ENCODE results near the gene TLCD5.

The TLCD5 gene

DNA sequence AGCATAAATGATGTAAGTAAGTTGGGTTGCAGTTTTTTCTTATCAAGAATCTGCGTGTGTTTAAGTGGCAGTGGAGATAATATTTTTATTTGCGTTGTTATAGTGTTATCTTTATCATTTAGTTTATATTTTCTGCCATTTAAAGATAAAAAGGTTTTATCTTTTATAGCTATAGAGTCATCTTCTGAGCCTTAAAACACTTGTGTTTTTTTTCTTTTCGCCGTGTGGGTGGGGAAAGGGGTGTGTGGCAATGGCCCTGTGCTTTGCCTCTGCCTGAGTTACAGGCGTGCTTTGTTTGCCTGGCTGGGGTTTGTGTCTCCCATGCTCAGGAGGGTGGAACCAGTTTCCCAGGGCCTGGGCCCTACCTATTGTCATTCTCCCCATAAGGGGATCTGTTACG is 27.3 kb downstream of the TLCD5 start:
- H3K36me3 ChIP-seq: no peaks in the 10 kb centered on the region
- no peaks in the 10 kb centered on the region for H3K27me3 ChIP-seq
- H3K4me1 ChIP-seq: peaks cover 0 to 53% (median 22%) of the 10 kb centered on the region in 4 donors
- TF ChIP-seq, protein P1, sequence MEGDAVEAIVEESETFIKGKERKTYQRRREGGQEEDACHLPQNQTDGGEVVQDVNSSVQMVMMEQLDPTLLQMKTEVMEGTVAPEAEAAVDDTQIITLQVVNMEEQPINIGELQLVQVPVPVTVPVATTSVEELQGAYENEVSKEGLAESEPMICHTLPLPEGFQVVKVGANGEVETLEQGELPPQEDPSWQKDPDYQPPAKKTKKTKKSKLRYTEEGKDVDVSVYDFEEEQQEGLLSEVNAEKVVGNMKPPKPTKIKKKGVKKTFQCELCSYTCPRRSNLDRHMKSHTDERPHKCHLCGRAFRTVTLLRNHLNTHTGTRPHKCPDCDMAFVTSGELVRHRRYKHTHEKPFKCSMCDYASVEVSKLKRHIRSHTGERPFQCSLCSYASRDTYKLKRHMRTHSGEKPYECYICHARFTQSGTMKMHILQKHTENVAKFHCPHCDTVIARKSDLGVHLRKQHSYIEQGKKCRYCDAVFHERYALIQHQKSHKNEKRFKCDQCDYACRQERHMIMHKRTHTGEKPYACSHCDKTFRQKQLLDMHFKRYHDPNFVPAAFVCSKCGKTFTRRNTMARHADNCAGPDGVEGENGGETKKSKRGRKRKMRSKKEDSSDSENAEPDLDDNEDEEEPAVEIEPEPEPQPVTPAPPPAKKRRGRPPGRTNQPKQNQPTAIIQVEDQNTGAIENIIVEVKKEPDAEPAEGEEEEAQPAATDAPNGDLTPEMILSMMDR (IDR thresholded peaks at IDR 0.05): no peak
- no peak overlapping the region for H3K27ac ChIP-seq
- H3K4me3 ChIP-seq: no peak overlapping the region
- no peaks in the 10 kb centered on the region for H3K9me3 ChIP-seq
- DNase-seq: no peak
- intact Hi-C loops (cut with DNase I; ENCODE audit: low total_unique reads): no loop called here

DNA sequence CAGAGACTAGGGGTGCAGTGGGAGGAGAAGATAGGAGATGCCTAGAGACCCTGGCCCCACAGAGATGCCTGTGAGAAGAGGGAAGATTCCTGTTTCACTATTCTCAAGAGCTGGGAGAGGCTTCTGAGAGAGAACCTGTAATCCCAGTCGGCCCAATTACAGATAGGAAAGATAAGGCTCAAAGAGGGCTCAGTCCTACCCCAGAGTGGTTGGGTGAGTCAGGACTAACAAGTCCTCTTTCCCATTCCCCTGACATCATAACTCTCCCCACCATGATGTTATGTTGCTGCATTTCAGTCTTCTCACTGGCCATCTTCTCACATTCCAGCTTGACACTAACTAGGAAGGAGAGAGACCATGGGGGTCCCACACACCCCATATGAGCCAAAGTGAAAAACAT is 29.0 kb downstream of the TLCD5 start:
- Histone ChIP-seq H3K27me3 (no peaks in the 10 kb centered on the region), H3K4me1 (peaks cover 0 to 41% (median 14%) of the 10 kb centered on the region in 4 donors)
- intact Hi-C loops (cut with DNase I; ENCODE audit: low total_unique reads): no loop called here

GRCh38 chr11:120354779-120355178 is 29.7 kb downstream of the TLCD5 start:
- DNase-seq: no peak
- Histone ChIP-seq H3K27me3 (no peaks in the 10 kb centered on the region), H3K27ac (no peak overlapping the region), H3K36me3 (no peaks in the 10 kb centered on the region), H3K9me3 (no peaks in the 10 kb centered on the region), H3K4me1 (peaks cover 0 to 34% (median 9%) of the 10 kb centered on the region in 4 donors), H3K4me3 (no peak overlapping the region)
- intact Hi-C loops (cut with DNase I; ENCODE audit: low total_unique reads): no loop called here
- TF ChIP-seq, protein P1 (IDR thresholded peaks at IDR 0.05): no peak

More for the DNA sequence above, 29.0 kb downstream of the TLCD5 start:
- Histone ChIP-seq H3K4me3 (no peak overlapping the region), H3K36me3 (no peaks in the 10 kb centered on the region), H3K9me3 (no peaks in the 10 kb centered on the region), H3K27ac (no peak overlapping the region)
- TF ChIP-seq, protein P1 (IDR thresholded peaks at IDR 0.05): no peak
- no peak for DNase-seq

DNA sequence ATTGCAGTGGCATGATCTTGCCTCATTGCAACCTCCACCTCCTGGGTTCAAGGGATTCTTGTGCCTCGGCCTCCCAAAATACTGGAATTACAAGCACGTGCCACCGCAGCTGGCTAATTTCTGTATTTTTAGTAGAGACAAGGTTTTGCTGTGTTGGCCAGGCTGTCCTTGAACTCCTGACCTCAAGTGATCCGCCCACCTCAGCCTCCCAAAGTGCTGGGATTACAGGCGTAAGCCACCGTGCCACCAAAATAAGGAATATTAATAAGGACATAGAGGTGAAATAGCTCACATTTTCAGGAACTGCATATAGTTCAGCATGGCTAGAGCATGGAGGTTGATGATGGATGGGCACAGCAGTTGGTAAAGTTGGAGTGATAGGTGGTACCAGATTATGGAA is 32.5 kb downstream of the TLCD5 start:
- intact Hi-C loops (cut with DNase I; ENCODE audit: low total_unique reads): no loop called here
- Histone ChIP-seq H3K4me1 (peaks cover 0 to 52% (median 8%) of the 10 kb centered on the region in 4 donors), H3K27me3 (no peaks in the 10 kb centered on the region)

DNA sequence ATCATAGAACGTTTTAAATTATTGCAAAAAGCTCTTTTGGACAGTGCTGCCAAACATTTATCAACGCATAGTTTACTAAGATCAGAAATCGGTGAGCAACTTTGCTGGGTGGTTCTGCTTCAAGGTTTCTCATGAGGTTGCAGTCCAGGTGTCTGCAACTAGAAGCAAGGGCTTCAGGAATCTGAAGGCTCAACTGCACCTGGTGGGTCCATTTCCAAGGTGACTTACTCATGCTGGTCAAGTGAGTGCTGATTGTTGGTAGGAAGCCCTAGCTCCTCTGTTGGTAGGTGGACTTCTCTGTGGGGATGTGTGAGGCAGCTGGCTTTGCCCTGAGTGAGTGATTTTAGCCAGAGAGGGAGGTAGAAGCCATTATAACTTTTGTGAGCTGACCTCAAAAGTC is 33.6 kb downstream of the TLCD5 start:
- H3K9me3 ChIP-seq: no peaks in the 10 kb centered on the region
- H3K27ac ChIP-seq: no peak overlapping the region
- TF ChIP-seq, protein P1 (IDR thresholded peaks at IDR 0.05): no peak
- no peak for DNase-seq
- H3K36me3 ChIP-seq: no peaks in the 10 kb centered on the region
- no peak overlapping the region for H3K4me3 ChIP-seq
- H3K27me3 ChIP-seq: no peaks in the 10 kb centered on the region
- H3K4me1 ChIP-seq: peaks cover 0 to 63% (median 9%) of the 10 kb centered on the region in 4 donors
- intact Hi-C loops (cut with DNase I; ENCODE audit: low total_unique reads): no loop called here

More for the DNA sequence above, 32.5 kb downstream of the TLCD5 start:
- TF ChIP-seq, protein P1 (IDR thresholded peaks at IDR 0.05): no peak
- Histone ChIP-seq H3K36me3 (no peaks in the 10 kb centered on the region), H3K9me3 (no peaks in the 10 kb centered on the region), H3K27ac (no peak overlapping the region), H3K4me3 (no peak overlapping the region)
- DNase-seq: no peak

- TF ChIP-seq, protein P1 (IDR thresholded peaks at IDR 0.05): no peak
- Histone ChIP-seq H3K9me3 (no peaks in the 10 kb centered on the region), H3K36me3 (no peaks in the 10 kb centered on the region), H3K4me3 (no peak overlapping the region), H3K4me1 (peaks cover 0 to 46% (median 9%) of the 10 kb centered on the region in 4 donors), H3K27me3 (no peaks in the 10 kb centered on the region), H3K27ac (no peak overlapping the region)
- no peak for DNase-seq
- intact Hi-C loops (cut with DNase I; ENCODE audit: low total_unique reads): no loop called here
Measured at GRCh38 chr11:120363436-120363835, 38.3 kb downstream of the TLCD5 start.
